ENCODE data around the gene UBE2L6.

DNA sequence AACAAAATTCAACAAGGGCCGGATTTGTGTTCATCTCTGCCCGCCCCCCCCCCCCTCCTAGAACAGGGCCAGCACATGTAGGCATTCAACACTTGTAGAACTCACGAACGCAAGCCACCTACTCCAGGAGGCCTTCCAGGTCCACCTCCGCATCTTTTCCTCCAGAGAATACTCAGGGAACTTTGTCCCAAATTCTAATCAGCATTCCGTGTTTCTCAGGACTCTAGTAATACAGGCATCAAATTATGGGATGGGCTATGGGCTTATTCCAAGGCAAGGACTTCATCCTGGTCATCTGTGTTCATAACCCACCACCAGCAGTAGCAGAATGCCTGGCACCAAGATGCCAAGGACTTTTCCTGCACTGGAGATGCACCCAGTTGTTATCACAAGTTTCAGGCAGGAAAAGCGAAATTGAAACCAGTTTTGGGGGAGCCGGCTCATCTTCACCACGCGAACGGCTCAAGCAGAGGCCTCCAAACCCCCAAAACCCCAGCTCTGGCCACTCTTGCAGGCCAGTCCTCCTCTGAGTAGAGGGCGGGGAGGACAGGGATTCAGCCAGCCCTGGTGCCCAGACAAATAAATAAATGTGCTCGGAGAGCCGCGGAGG is 462 bp downstream of the UBE2L6 start:
- TF ChIP-seq CEBPB (IDR thresholded peaks at IDR 0.05) = no peak
- TF ChIP-seq RAD21 (IDR thresholded peaks at IDR 0.05; ENCODE audit: low read depth) = no peak
- TF ChIP-seq MAX (IDR thresholded peaks at IDR 0.05) = no peak
- no peak for TF ChIP-seq TEAD4 (IDR thresholded peaks at IDR 0.05)
- TF ChIP-seq USF1 (IDR thresholded peaks at IDR 0.05) = no peak
- TF ChIP-seq TAF1 (IDR thresholded peaks at IDR 0.05; ENCODE audit: low read depth) = no peak
- TF ChIP-seq TCF12 (IDR thresholded peaks at IDR 0.05; ENCODE audit: low read depth) = no peak
- TF ChIP-seq EP300 (IDR thresholded peaks at IDR 0.05; ENCODE audit: borderline replicate concordance) = no peak
- TF ChIP-seq NFIC (IDR thresholded peaks at IDR 0.05) = no peak
- no peak for TF ChIP-seq YY1 (IDR thresholded peaks at IDR 0.05; ENCODE audit: low read depth)
- no peak for TF ChIP-seq REST (IDR thresholded peaks at IDR 0.05; ENCODE audit: low read depth)
- TF ChIP-seq EGR1 (IDR thresholded peaks at IDR 0.05) = no peak
